ENCODE data around the gene FBH1. TPM values are rescaled to one million over a fixed set of nuclear protein-coding genes. Genes with fewer than 3 reads are reported as not detected.

FBH1 gene
- polyA plus RNA-seq, 3 donors = 72.2 to 93.5 (median 76.7) TPM

- DNase-seq (ENCODE audit: extremely low read depth in 1 of 11, low read depth in 9 of 11, low spot score in 4 of 11) = no peak
These were observed 73.5 kb downstream of the FBH1 start for GRCh38 chr10:5963591-5963990.

- DNase-seq (ENCODE audit: extremely low read depth in 1 of 11, low read depth in 9 of 11, low spot score in 4 of 11) = no peak
These were observed 74.7 kb downstream of the FBH1 start for GRCh38 chr10:5964736-5965135.

GRCh38 chr10:5965266-5965665 is 75.2 kb downstream of the FBH1 start:
- no peak for DNase-seq (ENCODE audit: extremely low read depth in 1 of 11, low read depth in 9 of 11, low spot score in 4 of 11)

GRCh38 chr10:5968037-5968680 is 78.1 kb downstream of the FBH1 start:
- DNase-seq (ENCODE audit: extremely low read depth in 1 of 11, low read depth in 9 of 11, low spot score in 4 of 11) = no peak

- no peak for DNase-seq (ENCODE audit: extremely low read depth in 1 of 11, low read depth in 9 of 11, low spot score in 4 of 11)
These were observed 78.8 kb downstream of the FBH1 start for GRCh38 chr10:5968681-5969453.

GRCh38 chr10:5970066-5970465 is 80.0 kb downstream of the FBH1 start:
- DNase-seq (ENCODE audit: extremely low read depth in 1 of 11, low read depth in 9 of 11, low spot score in 4 of 11) = no peak

GRCh38 chr10:5970527-5970926 is 80.5 kb downstream of the FBH1 start:
- no peak for DNase-seq (ENCODE audit: extremely low read depth in 1 of 11, low read depth in 9 of 11, low spot score in 4 of 11)

- no peak for DNase-seq (ENCODE audit: extremely low read depth in 1 of 11, low read depth in 9 of 11, low spot score in 4 of 11)
These were observed 81.3 kb downstream of the FBH1 start for GRCh38 chr10:5971315-5971832.

- DNase-seq (ENCODE audit: extremely low read depth in 1 of 11, low read depth in 9 of 11, low spot score in 4 of 11) = no peak
These were observed 81.8 kb downstream of the FBH1 start for GRCh38 chr10:5971886-5972285.

- DNase-seq (ENCODE audit: extremely low read depth in 1 of 11, low read depth in 9 of 11, low spot score in 4 of 11) = no peak
These were observed 83.0 kb downstream of the FBH1 start for GRCh38 chr10:5973069-5973468.

- no peak for DNase-seq (ENCODE audit: extremely low read depth in 1 of 11, low read depth in 9 of 11, low spot score in 4 of 11)
These were observed 85.8 kb downstream of the FBH1 start for GRCh38 chr10:5975641-5976473.

GRCh38 chr10:5976512-5977470 is 86.7 kb downstream of the FBH1 start:
- DNase-seq (ENCODE audit: extremely low read depth in 1 of 11, low read depth in 9 of 11, low spot score in 4 of 11) = peak in 6 of 11 donors; percentile 18 to 40 (median 27)

- peak in 9 of 11 donors; percentile 29 to 53 (median 36) for DNase-seq (ENCODE audit: extremely low read depth in 1 of 11, low read depth in 9 of 11, low spot score in 4 of 11)
These were observed 87.6 kb downstream of the FBH1 start, which contains the start of gene IL15RA for GRCh38 chr10:5977471-5978229. IL15RA (minus strand) TSS chr10:5977543; CDS start chr10:5977492, 51 bp downstream.

- no peak for DNase-seq (ENCODE audit: extremely low read depth in 1 of 11, low read depth in 9 of 11, low spot score in 4 of 11)
These were observed 88.1 kb downstream of the FBH1 start for GRCh38 chr10:5978230-5978489.

- DNase-seq (ENCODE audit: extremely low read depth in 1 of 11, low read depth in 9 of 11, low spot score in 4 of 11) = no peak
These were observed 91.5 kb downstream of the FBH1 start for GRCh38 chr10:5981529-5981928.

GRCh38 chr10:5983774-5984173 is 93.7 kb downstream of the FBH1 start:
- DNase-seq (ENCODE audit: extremely low read depth in 1 of 11, low read depth in 9 of 11, low spot score in 4 of 11) = peak in 8 of 11 donors; percentile 24 to 61 (median 44)

- DNase-seq (ENCODE audit: extremely low read depth in 1 of 11, low read depth in 9 of 11, low spot score in 4 of 11) = no peak
These were observed 95.0 kb downstream of the FBH1 start for GRCh38 chr10:5985029-5985428.

Measured in renal cortex interstitium (tissue), 11 donors.